ENCODE data around the gene ENKD1.

The ENKD1 gene

DNA sequence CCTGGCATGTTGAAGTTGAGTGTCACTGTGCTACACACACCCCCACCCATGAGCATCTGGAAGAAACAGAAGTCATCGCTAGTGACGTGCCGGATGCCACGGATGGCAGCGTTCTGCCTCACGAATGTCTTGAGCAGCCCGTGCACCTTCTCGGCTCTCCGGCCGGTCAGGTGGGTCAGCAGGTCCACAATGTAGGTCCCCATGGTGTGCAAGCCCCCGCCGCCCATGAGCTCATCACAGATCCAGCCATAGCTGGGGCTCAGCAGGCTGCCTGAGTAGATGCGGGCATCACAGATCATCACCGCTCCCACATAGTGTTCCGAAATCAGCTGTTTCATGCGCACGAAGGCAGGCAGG lies 9.0 kb upstream of the ENKD1 start:
- no peak for DNase-seq (ENCODE audit: low read depth)
- TF ChIP-seq, protein P1, sequence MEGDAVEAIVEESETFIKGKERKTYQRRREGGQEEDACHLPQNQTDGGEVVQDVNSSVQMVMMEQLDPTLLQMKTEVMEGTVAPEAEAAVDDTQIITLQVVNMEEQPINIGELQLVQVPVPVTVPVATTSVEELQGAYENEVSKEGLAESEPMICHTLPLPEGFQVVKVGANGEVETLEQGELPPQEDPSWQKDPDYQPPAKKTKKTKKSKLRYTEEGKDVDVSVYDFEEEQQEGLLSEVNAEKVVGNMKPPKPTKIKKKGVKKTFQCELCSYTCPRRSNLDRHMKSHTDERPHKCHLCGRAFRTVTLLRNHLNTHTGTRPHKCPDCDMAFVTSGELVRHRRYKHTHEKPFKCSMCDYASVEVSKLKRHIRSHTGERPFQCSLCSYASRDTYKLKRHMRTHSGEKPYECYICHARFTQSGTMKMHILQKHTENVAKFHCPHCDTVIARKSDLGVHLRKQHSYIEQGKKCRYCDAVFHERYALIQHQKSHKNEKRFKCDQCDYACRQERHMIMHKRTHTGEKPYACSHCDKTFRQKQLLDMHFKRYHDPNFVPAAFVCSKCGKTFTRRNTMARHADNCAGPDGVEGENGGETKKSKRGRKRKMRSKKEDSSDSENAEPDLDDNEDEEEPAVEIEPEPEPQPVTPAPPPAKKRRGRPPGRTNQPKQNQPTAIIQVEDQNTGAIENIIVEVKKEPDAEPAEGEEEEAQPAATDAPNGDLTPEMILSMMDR (IDR thresholded peaks at IDR 0.05; ENCODE audit: insufficient read depth, low read depth, low read length, missing control alignments), result no peak

DNA sequence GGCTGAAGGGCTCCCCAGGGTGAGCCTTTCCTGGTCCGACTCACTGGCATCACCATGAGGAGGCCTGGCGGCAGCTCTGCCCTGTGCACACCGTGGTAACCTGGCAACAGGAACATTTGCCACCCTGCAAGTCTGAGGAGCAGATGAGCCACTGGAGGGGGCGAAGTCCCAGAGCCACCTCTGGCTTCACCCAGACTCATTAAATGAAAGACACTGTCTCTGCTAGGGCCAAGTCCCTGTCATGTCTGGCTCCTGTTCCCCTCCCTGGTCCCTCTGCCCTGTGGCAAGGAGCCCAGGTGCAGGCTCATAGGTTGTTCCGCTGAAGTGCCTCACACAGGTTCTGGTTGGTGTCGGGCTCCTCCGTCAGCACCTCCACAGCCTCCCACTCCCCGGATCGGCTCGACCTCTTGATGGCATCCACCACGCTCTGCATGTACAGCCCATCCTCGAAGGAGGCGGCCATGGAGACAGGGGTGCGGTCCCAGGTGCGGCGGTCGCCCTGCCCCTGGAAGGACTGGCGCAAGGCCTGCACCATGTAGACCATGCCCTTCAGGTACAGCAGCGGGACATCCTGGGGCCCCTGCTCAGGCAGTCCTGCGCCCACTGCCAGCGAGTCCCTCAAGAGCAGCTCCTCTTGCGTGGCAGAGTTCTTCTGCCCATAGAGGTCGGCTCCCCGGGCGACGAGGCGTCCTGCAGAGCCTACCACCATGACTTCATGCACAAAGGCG lies 8.5 kb upstream of the ENKD1 start:
- H3K4me3 ChIP-seq (ENCODE audit: low read depth, low read length), result no peak overlapping the region
- TF ChIP-seq, protein P1 (IDR thresholded peaks at IDR 0.05; ENCODE audit: insufficient read depth, low read depth, low read length, missing control alignments), result no peak
- DNase-seq (ENCODE audit: low read depth), result no peak

More for the DNA sequence above, 9.0 kb upstream of the ENKD1 start:
- H3K4me3 ChIP-seq (ENCODE audit: low read depth, low read length), result no peak overlapping the region

DNA sequence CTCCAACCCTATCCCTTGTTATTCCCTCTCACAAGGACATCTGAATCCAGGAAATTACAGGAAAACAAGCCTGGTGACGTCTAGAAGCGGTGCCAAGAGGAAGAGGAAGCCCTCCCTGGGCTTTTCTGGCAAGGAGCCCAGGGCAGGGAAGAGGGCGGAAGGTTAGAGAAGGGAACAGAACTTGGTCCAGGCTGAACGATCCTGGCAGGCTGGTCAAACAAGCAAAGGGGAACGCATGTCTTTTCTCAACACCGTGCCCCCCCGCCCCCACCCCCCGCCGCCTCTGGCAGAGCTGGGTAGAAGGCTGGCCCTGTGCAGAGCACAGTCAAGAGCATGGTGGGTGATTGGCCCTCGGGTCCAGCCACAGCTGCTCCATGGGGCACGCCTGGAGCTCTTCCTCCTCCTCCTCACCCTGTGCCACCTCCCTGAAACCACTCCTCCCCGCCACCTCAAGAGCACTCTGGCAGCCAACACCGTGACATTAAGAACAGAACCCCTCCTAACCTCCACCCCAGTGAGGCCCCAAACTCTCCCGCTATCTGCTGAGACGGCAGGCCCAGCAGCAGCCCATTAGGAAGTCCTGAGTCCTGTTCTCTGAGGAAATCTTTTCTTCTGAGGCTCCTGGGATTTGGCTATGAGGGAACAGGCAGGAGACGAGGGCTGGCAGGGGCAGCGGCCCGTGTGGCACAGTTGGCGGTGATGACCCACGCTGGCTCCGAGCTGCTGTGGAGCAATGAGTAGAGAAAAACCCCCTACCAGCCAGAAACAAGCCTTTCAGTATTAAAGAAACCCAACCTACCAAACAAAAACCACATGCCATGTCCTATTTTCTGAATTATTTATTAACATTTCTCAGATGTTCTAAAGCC lies 7.4 kb upstream of the ENKD1 start:
- TF ChIP-seq, protein P1 (IDR thresholded peaks at IDR 0.05; ENCODE audit: insufficient read depth, low read depth, low read length, missing control alignments), result no peak
- DNase-seq (ENCODE audit: low read depth), result no peak
- H3K4me3 ChIP-seq (ENCODE audit: low read depth, low read length), result no peak overlapping the region

DNA sequence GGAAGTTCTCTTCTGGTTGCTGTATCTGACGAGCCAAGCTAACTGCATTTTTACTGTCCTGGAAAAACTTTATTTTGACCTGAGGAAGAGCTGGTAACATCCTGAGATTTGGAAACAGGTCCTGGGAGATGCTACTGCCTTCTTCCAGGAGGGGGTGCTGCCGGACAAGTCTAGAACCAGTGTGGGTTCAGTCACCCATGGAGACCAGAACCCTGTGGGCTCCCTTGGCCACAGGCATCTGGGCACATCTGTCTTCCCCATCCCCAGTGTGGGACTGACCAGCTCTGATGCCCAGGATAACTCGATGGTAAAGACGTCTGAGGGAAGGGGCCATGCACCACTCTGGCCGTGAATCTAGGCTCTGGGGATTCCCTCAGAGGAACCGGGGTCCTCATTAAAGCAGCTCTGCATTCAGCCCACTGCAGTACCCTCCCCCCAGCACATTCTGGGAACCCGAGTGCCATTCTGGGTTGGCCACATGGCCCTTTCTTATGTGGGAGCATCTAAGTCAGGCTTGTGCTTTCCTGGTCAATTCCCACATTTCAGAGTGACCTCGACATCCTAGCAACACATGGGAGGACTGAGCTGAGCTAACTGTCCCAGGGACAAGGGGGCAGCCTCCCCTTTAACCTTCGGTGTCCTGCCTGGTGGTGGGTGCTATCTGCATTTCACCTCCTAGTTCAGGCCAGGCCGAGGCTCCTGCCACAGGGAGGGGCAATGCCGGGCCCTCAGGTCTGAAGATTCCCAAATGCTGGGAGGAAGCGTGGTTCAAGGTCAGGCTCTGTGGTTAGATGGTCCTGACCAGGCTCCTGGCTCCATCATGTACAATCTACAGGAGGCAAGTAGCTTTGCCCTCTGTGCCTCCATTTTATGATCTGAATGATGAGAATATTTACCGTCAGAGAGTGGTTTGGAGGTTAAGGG lies 6.5 kb upstream of the ENKD1 start:
- DNase-seq (ENCODE audit: low read depth), result peak; percentile 80
- H3K4me3 ChIP-seq (ENCODE audit: low read depth, low read length), result no peak overlapping the region
- TF ChIP-seq, protein P1 (IDR thresholded peaks at IDR 0.05; ENCODE audit: insufficient read depth, low read depth, low read length, missing control alignments), result peak; percentile 86

DNA sequence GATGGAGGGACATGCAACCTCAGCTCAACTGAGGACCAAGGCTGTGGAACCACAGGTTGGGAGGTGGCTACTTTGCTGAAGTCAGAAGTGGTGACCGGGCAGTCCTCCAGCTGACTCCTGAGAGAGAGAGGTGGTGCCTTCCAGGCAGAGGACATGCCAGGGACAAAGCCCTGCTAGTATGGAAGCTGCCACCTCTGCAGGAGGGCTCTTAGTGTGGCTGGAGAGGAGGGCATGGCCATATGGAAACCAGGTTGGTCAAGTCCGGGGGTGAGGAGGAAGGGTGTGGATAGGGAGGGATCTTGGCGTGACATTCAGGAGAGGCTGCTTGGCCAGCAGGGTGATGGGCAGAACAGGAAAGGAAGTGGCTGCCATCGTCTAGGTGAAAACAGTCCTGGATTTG lies 5.8 kb upstream of the ENKD1 start:
- no peak overlapping the region for H3K4me3 ChIP-seq (ENCODE audit: low read depth, low read length)
- no peak for DNase-seq (ENCODE audit: low read depth)
- TF ChIP-seq, protein P1 (IDR thresholded peaks at IDR 0.05; ENCODE audit: insufficient read depth, low read depth, low read length, missing control alignments), result no peak

DNA sequence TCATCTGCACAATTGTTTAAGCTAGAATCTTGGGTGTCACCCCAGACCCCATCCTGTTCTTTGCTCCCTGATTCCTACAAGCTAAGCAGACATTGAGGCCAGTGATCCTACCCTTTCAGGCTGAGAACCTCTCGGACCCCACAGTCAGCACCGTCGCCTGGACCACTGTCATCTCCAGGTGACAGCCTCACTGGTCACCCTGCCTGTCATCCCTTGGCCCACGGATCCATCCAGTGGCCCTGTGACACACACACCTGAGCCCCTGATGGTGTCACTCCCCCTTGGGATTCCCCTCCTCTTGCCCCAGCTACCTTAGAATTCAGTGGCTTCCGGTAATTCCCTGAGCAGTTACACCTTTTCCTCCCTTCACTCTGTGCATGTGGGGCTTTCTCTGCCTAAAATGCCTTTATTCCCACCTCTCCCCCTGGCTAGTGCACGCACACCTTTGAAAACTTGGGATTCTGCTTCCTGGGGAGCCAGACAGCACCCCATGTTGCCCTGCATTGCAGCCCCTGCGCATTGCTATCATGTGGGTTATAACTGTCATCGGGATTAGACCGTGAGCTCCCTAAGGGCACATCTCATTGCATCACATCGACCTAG lies 3.0 kb upstream of the ENKD1 start:
- no peak for DNase-seq (ENCODE audit: low read depth)
- H3K4me3 ChIP-seq (ENCODE audit: low read depth, low read length), result no peak overlapping the region
- TF ChIP-seq, protein P1 (IDR thresholded peaks at IDR 0.05; ENCODE audit: insufficient read depth, low read depth, low read length, missing control alignments), result no peak
